KBM-7 (cell line): ENCODE results near the gene DNAJC17.

ENCODE experiments used
- DNase-seq: peaks from one replicate; pipeline ENCODE4 v3.0.0-alpha.2; 2015
- in situ Hi-C: fragments of 300-500 bp; cut with MboI; formaldehyde crosslinking; loops from 2 replicates; pipeline ENCODE4 v1.14.3; 2020; ENCODE audit warnings: low sequenced_read_pairs, low pct_unique_long_range_greater_than_20kb, mixed read lengths

Gene DNAJC17

GRCh38 chr15:40770147-40770721, 37.0 kb downstream of the DNAJC17 start:
- in situ Hi-C loops, result no loop called here
- DNase-seq, result no peak

GRCh38 chr15:40769274-40770146, 37.8 kb downstream of the DNAJC17 start, which contains the start of gene C15orf62:
Gene C15orf62 (plus strand): TSS chr15:40769980. CDS start chr15:40770496, 516 bp downstream.
- peak; percentile 91 for DNase-seq
- in situ Hi-C loops, result no loop called here

GRCh38 chr15:40768521-40769273, 38.6 kb downstream of the DNAJC17 start:
- in situ Hi-C loops, result no loop called here
- DNase-seq, result no peak

GRCh38 chr15:40767838-40768500, 39.3 kb downstream of the DNAJC17 start:
- DNase-seq, result no peak
- in situ Hi-C loops, result no loop called here

- in situ Hi-C loops, result no loop called here
- no peak for DNase-seq
Observed at GRCh38 chr15:40766906-40767837, 40.1 kb downstream of the DNAJC17 start.

GRCh38 chr15:40766194-40766815, 41.0 kb downstream of the DNAJC17 start:
- in situ Hi-C loops, result no loop called here
- DNase-seq, result no peak

- DNase-seq, result peak; percentile 38
- in situ Hi-C loops, result no loop called here
Observed at GRCh38 chr15:40764629-40765103, 42.6 kb downstream of the DNAJC17 start.

- DNase-seq, result peak; percentile 76
- in situ Hi-C loops, result no loop called here
Observed at GRCh38 chr15:40763801-40764628, 43.3 kb downstream of the DNAJC17 start, which contains the start of gene GCHFR. Gene GCHFR (plus strand): TSS chr15:40764068. CDS start chr15:40764181, 113 bp downstream.

GRCh38 chr15:40762919-40763800, 44.1 kb downstream of the DNAJC17 start:
- DNase-seq, result peak; percentile 54
- in situ Hi-C loops, result no loop called here

- in situ Hi-C loops, result no loop called here
- DNase-seq, result no peak
Observed at GRCh38 chr15:40759961-40760360, 47.3 kb downstream of the DNAJC17 start.

GRCh38 chr15:40756938-40757337, 50.3 kb downstream of the DNAJC17 start:
- in situ Hi-C loops, result no loop called here
- DNase-seq, result peak; percentile 82

- in situ Hi-C loops, result no loop called here
- no peak for DNase-seq
Observed at GRCh38 chr15:40755812-40756208, 51.5 kb downstream of the DNAJC17 start.

GRCh38 chr15:40754883-40755811, 52.1 kb downstream of the DNAJC17 start, which contains the start of gene RMDN3:
Gene RMDN3 (minus strand): TSS chr15:40755254. CDS start chr15:40754783, 471 bp downstream.
- peak; percentile 98 for DNase-seq
- in situ Hi-C loops, result no loop called here

GRCh38 chr15:40754574-40754882, 52.7 kb downstream of the DNAJC17 start:
- DNase-seq, result no peak
- in situ Hi-C loops, result no loop called here

GRCh38 chr15:40751745-40752144, 55.5 kb downstream of the DNAJC17 start:
- in situ Hi-C loops, result no loop called here
- no peak for DNase-seq
